Adipocyte (in vitro differentiated cells): Measurements from ENCODE around the gene LAMP1.

Source experiments
- DNase-seq: peaks from one replicate; pipeline ENCODE4 v3.0.0-alpha.2; 2015; ENCODE audit warnings: low read depth
- H3K27me3 ChIP-seq: replicated peaks from 2 replicates; pipeline ENCODE4 v1.7.0; 2013; ENCODE audit warnings: mild to moderate bottlenecking, low read length, moderate library complexity; ENCODE audit not compliant: control insufficient read depth, insufficient read depth
- H3K36me3 ChIP-seq: 2 replicates; pipeline ENCODE4 v1.7.0; 2013; ENCODE audit warnings: low read length, mild to moderate bottlenecking, moderate library complexity; ENCODE audit not compliant: control insufficient read depth, insufficient read depth, severe bottlenecking
- H3K4me1 ChIP-seq: 2 replicates; pipeline ENCODE4 v1.7.0; 2013; ENCODE audit warnings: mild to moderate bottlenecking, low read length, moderate library complexity; ENCODE audit not compliant: control insufficient read depth, insufficient read depth
- H3K4me3 ChIP-seq: 2 replicates; pipeline ENCODE4 v1.7.0; 2013; ENCODE audit warnings: mild to moderate bottlenecking, low read length, moderate library complexity
- H3K9ac ChIP-seq: 2 replicates; pipeline ENCODE4 v1.7.0; 2013; ENCODE audit warnings: mild to moderate bottlenecking, low read length, moderate library complexity
- H3K9me3 ChIP-seq: 2 replicates; pipeline ENCODE4 v1.7.0; 2013; ENCODE audit warnings: mild to moderate bottlenecking, low read length, moderate library complexity; ENCODE audit not compliant: control insufficient read depth

The LAMP1 gene

DNA sequence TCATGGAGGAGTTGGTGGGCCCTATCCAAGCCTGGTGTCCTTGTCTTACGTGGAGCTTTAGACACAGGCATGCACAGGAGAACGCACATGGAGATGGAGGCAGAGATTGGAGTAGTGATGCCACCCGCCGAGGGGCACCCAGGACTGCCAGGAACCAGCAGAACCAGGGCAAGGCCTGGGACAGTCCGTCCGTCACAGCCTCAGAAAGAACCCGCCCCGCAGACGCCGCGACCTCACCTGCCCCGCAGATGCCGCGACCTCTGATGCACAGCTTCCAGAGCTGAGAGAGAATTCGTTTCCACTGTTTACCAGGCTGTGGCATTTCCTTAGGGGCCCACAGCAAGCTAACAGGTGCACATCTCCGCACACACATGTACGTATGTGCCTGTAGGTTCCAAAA is 51.6 kb downstream of the LAMP1 start:
- Histone ChIP-seq H3K9ac (no peak overlapping the region), H3K4me3 (no peak overlapping the region), H3K9me3 (no peaks in the 10 kb centered on the region), H3K36me3 (no peaks in the 10 kb centered on the region), H3K4me1 (no peaks in the 10 kb centered on the region), H3K27me3 (no peaks in the 10 kb centered on the region)
- DNase-seq: no peak

DNA sequence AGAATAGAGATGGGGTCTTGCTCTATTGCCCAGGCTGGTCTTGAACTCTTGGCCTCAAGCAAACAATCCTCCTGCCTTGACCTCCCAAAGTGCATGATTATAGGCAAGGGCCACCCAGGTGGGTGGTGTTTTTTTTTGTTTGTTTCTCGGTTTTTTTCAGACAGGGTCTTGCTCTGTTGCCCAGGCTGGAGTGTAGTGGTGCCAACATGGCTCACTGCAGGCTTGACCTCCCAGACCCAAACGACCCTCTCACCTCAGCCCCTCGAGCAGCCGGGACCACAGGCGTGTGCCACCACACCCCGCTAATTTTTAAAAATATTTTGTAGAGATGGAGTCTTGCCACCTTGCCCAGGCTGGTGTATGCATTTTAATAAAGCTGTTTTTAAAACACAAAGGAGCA is 52.0 kb downstream of the LAMP1 start:
- Histone ChIP-seq H3K27me3 (no peaks in the 10 kb centered on the region), H3K9me3 (no peaks in the 10 kb centered on the region), H3K4me3 (no peak overlapping the region), H3K9ac (no peak overlapping the region), H3K4me1 (no peaks in the 10 kb centered on the region), H3K36me3 (no peaks in the 10 kb centered on the region)
- DNase-seq: no peak

DNA sequence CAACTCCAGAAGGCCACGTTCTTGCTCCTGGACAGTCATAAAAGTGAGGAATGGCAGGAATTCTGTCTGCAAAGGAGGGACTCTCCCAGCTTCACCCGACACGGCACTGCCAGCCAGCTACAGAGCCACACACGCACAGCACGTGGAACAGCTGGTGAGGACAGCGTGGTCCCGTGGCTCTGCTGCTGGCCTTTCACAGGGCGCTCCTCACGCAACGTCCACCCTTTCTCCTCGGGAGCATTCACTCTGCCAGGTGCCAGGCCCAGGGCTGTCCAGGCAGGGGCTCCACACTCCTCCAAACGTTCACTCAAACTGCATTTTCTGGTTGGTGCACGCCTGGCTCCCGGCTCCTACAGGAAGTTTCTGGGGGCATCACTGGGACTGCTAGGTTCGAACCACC is 52.5 kb downstream of the LAMP1 start:
- H3K9ac ChIP-seq: no peak overlapping the region
- H3K9me3 ChIP-seq: no peaks in the 10 kb centered on the region
- H3K4me1 ChIP-seq: no peaks in the 10 kb centered on the region
- no peak for DNase-seq
- no peaks in the 10 kb centered on the region for H3K27me3 ChIP-seq
- no peak overlapping the region for H3K4me3 ChIP-seq
- no peaks in the 10 kb centered on the region for H3K36me3 ChIP-seq

DNA sequence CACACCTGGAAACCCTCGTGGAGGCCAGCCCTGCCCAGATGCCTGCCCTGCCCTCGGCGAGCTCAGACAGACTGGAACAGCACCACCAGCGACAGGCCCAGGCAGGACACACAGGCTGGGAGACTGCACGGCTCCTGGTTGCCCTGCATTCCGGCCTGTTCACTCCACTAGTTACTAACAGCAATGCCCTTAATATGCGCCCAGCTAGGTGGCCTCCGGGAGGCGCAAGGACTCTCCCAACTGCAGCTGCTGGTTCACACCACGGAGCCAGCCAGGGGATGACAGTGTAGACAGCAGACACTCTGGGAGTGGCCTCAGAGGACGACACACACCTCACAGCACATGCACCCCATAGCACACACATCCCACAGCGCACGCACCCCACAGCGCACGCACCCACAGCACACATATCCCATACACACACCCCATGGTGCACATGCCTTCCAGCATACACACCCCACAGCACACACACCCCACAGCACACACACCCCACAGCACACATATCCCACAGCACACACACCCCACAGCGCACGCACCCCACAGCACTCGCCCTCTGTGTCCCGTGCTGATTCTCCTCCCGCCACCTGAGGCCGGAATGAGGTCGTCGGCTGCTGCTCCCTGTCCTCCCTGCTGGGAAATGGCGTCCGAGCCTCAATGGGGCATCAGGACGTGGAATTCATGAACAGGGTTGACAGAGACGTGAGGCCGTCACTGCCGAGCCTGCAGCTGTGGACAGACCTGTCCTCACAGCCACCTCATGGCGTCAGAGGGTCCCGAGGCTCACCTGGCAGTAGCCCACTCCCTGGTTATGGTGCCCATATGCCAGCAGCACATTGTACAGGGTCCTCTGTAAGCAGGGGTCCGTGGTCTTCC is 53.3 kb downstream of the LAMP1 start:
- no peaks in the 10 kb centered on the region for H3K36me3 ChIP-seq
- no peaks in the 10 kb centered on the region for H3K4me1 ChIP-seq
- no peaks in the 10 kb centered on the region for H3K9me3 ChIP-seq
- no peak overlapping the region for H3K4me3 ChIP-seq
- no peak overlapping the region for H3K9ac ChIP-seq
- DNase-seq: no peak
- no peaks in the 10 kb centered on the region for H3K27me3 ChIP-seq

DNA sequence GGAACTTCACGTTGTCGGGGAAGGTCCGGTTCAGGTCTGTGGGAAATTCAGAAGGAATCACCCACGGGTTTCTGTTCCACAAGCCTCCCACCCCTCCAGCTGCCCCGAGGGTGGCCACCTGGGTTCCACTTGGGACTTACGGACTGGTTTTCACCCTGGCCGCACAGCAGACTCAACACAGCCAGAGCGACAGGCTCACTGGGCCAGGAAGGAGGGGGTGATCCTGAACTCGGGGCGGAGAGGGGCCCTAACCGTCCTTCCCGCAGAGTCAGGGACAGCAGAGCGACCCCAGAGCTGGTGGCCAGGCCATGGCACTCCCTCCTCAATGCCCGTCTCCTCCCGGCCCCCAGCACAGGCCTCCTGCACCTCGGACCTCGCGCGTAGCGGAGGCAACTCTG is 53.9 kb downstream of the LAMP1 start:
- Histone ChIP-seq H3K27me3 (no peaks in the 10 kb centered on the region), H3K4me3 (no peak overlapping the region), H3K36me3 (no peaks in the 10 kb centered on the region), H3K4me1 (no peaks in the 10 kb centered on the region), H3K9ac (no peak overlapping the region), H3K9me3 (no peaks in the 10 kb centered on the region)
- DNase-seq: no peak

DNA sequence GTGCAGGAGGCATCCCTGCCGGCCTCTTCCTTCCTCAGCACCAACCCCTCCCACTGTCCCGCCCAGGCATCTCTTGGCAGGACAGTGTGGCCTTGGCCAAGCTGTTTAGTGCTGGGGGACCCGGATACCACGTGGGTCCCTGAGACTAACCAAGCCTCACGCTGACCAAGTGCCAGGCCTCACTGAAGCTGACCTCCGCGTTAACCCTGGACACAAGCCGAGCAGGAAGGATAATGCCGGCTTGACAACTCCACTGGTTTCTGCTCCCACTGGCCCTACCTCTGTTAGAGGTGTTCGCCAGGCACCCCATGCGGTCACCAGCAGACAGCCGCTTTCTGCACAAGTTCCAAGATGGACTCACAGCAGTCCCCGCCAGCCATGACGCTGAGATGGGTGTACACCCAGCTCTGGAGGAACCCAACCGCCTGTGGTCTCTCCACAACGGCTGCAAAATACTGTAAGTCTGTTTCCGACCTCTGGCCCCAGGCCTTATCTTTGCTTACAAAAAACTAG is 54.5 kb downstream of the LAMP1 start:
- no peaks in the 10 kb centered on the region for H3K27me3 ChIP-seq
- H3K9me3 ChIP-seq: no peaks in the 10 kb centered on the region
- DNase-seq: no peak
- H3K9ac ChIP-seq: no peak overlapping the region
- no peaks in the 10 kb centered on the region for H3K4me1 ChIP-seq
- H3K36me3 ChIP-seq: no peaks in the 10 kb centered on the region
- no peak overlapping the region for H3K4me3 ChIP-seq

DNA sequence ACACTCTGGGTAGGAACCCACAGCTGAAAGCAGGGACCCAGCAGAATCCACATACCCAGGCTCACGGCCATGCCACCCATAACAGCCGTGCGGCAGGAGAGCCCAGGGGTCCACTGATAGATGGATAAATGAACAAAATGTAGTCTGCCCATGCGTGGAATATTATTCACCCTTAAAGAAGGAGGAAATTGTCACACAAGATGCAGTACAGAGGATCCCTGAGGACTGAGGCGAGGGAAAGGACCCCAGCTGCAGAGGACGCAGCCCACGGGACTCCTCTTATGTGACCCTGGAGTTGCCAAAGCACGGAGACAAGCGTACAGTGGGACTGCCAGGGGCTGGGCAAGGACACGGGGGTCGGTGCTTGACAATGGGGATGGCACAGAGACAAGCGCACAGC is 56.2 kb downstream of the LAMP1 start:
- no peak for DNase-seq
- Histone ChIP-seq H3K27me3 (no peaks in the 10 kb centered on the region), H3K36me3 (no peaks in the 10 kb centered on the region), H3K9me3 (no peaks in the 10 kb centered on the region), H3K4me1 (no peaks in the 10 kb centered on the region), H3K4me3 (no peak overlapping the region), H3K9ac (no peak overlapping the region)

DNA sequence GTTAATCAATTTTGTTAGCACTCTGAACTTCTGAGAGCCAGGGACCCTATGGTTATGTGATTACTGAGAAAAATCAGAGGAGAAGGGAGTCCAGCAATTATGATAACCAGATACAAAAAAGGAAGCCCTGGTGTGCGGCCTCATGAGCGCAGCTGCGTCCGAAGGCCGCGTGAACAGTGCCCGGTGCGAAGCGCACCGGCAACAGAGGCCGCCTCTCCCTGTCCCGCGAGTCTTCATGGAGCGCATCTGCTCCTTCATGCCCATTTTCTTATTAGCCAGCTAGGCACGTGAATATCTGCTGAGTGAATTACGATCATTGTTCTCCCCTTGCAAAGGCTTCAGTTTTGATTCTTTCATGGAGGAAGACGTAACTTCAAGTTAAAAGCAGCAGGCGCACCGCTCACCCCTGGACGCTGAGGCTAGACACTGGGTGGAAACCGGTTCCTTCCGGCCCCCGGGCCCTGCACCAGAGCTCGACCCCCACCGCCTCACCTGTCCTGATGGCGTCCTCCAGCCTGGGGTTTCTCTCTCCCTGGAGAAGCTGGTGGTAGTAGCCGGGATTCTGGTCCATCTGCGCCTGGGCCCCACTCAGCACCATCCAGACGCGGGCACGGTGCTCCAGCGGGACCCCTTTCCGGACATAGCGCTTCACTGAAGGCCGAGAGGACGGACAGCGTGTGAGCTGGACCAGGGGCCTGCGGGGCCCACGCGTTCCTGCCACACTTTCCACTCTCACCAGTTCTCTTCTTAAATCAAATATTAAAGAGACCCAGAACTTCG is 58.0 kb downstream of the LAMP1 start:
- Histone ChIP-seq H3K36me3 (no peaks in the 10 kb centered on the region), H3K9ac (no peak overlapping the region), H3K4me1 (no peaks in the 10 kb centered on the region), H3K4me3 (no peak overlapping the region), H3K27me3 (no peaks in the 10 kb centered on the region), H3K9me3 (no peaks in the 10 kb centered on the region)
- DNase-seq: no peak

DNA sequence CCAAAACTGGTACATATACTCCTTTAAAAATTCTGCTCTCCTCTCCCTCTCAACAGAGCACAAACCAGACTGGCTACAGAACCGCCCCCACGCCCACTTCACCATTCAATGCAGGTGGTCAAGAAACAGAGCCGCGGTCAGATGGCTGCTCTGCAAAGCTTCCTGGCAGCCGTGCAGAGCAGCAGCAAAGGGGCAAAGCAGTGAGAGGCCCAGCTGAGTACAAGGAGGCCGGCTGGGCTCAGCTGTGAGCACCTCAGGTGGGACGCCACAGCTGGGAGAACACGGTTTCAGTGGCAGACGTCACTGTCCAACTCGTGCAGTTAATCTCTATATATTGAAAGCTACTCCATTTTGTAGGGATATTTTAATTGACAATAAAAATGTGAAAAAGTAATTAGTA is 58.6 kb downstream of the LAMP1 start:
- Histone ChIP-seq H3K4me1 (no peaks in the 10 kb centered on the region), H3K4me3 (no peak overlapping the region), H3K9me3 (no peaks in the 10 kb centered on the region), H3K36me3 (no peaks in the 10 kb centered on the region), H3K9ac (no peak overlapping the region), H3K27me3 (no peaks in the 10 kb centered on the region)
- no peak for DNase-seq

DNA sequence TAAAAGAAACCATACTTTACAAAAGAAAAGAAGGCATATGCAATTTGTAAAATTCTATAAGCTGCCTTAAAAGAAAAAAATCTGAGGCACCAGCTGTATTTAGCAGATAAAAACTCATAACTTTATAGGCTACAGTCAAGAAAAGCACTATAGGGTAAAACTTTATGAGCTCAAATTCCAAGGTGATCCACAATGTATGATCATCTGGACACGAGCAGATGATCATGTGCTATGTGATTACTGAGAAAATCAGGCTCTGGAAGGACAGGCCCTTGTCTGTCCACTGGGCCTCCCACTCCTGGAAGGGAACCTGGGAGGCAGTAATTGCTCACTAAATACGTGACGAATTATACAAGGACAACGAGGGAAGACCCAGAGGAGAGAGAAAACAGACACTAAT is 59.6 kb downstream of the LAMP1 start:
- Histone ChIP-seq H3K9ac (no peak overlapping the region), H3K36me3 (no peaks in the 10 kb centered on the region), H3K4me3 (no peak overlapping the region), H3K4me1 (no peaks in the 10 kb centered on the region), H3K9me3 (no peaks in the 10 kb centered on the region), H3K27me3 (no peaks in the 10 kb centered on the region)
- no peak for DNase-seq

DNA sequence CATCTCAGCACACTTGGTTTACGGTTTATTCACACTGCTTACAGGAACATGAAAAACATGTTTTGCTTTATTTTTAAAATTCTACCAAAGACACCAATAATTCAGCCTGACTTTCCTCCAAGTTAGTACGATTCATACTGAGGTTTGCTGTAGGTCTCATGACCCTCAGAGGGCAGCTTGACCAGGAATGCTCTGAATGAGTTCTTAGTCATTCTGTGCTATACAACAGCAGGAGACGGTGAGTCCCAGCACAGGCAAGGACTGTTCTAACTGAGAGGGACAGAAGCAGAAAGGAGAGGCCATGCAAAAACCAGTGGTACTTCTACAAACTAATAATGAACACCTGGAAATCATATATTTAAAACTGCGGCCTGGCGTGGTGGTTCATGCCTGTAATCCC is 60.5 kb downstream of the LAMP1 start:
- Histone ChIP-seq H3K4me3 (no peak overlapping the region), H3K9ac (no peak overlapping the region), H3K36me3 (no peaks in the 10 kb centered on the region), H3K27me3 (no peaks in the 10 kb centered on the region), H3K4me1 (no peaks in the 10 kb centered on the region), H3K9me3 (no peaks in the 10 kb centered on the region)
- DNase-seq: peak; percentile 35
